HL-60 (cell line): ENCODE results near the gene SKAP2.

ENCODE experiments used
- POLR2AphosphoS5 ChIP-seq: IDR thresholded peaks from 2 replicates; pipeline ENCODE4 v1.6.1; 2012; ENCODE audit warnings: low read depth
- SPI1 ChIP-seq: IDR thresholded peaks from 2 replicates; pipeline ENCODE4 v1.6.1; 2012; ENCODE audit warnings: low read depth, mild to moderate bottlenecking, borderline replicate concordance
- TF ChIP-seq, protein P1 (sequence below): IDR thresholded peaks from one replicate; pipeline ENCODE4 v1.5.1; 2011; ENCODE audit warnings: low read length, control low read depth, inconsistent platforms; ENCODE audit not compliant: insufficient read depth

DNA sequence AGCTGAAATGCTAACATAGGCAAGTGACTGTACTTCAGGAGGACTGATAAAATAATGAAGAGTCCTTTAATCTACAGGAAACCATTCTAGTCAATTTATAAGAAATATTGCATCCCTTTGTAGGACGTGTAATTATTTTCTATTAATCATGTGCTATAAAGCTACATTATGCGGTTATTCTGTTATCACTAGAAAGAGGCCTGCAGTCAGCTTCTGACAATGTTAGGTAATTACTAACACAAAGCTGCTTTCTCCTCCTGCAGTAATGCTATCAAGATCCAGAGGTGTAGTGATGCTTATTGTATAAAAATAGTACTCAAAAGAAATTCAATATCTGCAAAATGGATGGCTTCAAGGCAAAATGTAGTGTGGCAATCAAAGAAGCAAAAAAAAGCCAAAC lies 191.1 kb downstream of the SKAP2 start:
- TF ChIP-seq, protein P1, sequence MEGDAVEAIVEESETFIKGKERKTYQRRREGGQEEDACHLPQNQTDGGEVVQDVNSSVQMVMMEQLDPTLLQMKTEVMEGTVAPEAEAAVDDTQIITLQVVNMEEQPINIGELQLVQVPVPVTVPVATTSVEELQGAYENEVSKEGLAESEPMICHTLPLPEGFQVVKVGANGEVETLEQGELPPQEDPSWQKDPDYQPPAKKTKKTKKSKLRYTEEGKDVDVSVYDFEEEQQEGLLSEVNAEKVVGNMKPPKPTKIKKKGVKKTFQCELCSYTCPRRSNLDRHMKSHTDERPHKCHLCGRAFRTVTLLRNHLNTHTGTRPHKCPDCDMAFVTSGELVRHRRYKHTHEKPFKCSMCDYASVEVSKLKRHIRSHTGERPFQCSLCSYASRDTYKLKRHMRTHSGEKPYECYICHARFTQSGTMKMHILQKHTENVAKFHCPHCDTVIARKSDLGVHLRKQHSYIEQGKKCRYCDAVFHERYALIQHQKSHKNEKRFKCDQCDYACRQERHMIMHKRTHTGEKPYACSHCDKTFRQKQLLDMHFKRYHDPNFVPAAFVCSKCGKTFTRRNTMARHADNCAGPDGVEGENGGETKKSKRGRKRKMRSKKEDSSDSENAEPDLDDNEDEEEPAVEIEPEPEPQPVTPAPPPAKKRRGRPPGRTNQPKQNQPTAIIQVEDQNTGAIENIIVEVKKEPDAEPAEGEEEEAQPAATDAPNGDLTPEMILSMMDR = no peak
- TF ChIP-seq SPI1 (no peak), POLR2AphosphoS5 (no peak)
